GM21390 (cell line): ENCODE measurements around the gene ZNF74.
"Not testable (repeated sequence)": the region's sequence is repeated elsewhere in the genome, so short reads cannot be mapped to it uniquely, and the experiment has no call there.

Experiments used
- ATAC-seq: cut with Tn5 transposase; IDR thresholded peaks from one replicate; pipeline ENCODE4 v1.9.1; 2021; ENCODE audit not compliant: unreplicated experiment

ZNF74 gene

DNA sequence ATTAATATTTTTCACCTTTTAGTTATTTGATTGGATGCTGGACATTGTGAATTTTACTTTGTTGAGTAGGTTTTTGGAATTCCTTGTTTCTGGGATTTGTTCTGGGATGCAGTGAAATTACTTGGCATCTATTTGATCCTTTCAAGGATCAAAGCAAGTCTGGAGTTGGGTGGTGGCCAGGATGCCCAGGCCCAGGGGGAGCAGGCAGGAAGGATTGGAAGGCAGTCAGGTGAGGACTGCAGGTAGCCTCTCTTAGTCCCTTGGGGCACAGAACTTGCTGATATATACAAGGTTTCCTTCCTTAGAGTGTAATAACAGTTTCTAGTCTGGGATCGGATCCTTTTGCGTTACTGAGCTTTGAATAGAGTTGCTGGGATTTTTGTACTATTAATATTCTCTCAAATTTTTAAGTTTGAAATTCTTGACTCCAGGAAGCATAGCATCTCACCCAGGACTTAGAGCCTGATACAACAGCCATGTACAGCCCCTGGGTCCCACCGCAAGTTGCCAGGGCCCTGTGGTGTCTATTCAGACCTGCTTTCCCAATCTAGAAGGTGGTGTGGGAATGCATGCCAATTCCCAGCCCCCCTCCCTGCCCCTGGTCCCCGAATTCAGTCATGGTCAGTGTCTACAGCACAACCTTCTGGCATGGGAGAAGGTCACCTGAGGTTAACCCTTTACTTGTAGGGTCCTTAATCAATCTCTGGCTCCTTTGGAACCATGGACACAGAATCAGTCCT lies 6.1 kb downstream of the ZNF74 start:
- ATAC-seq: no peak

DNA sequence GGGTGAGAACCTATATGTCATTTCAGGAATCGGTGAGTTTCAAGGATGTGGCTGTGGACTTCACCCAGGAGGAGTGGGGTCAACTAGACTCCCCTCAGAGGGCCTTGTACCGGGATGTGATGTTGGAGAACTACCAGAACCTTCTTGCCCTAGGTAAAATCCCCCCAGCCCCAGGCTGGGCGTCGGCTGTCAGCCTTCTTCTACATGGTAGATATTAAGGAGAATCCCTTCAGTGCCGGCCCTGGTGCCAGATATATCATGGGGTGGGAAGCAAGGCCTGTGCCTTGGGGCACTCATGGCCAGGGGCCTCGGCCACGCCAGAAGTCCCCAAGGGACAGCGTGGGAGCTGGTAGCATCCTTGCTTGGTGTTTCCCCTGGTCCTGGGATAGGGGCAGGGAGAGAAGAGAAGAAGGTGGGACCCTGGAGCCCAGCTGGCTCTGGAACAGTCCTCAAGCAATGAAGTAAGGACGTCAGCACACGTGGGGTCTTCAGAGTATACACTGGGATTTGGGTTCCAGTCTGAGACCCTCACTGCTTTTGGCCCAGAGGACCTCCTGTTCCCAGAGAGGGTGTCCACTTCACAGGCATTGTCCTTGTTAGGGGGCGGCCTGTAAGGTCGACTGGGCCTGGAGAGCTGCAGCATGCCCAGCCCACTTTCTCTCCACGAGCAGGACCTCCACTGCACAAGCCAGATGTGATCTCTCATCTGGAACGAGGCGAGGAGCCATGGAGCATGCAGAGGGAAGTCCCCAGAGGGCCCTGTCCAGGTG lies 6.8 kb downstream of the ZNF74 start:
- no peak for ATAC-seq

DNA sequence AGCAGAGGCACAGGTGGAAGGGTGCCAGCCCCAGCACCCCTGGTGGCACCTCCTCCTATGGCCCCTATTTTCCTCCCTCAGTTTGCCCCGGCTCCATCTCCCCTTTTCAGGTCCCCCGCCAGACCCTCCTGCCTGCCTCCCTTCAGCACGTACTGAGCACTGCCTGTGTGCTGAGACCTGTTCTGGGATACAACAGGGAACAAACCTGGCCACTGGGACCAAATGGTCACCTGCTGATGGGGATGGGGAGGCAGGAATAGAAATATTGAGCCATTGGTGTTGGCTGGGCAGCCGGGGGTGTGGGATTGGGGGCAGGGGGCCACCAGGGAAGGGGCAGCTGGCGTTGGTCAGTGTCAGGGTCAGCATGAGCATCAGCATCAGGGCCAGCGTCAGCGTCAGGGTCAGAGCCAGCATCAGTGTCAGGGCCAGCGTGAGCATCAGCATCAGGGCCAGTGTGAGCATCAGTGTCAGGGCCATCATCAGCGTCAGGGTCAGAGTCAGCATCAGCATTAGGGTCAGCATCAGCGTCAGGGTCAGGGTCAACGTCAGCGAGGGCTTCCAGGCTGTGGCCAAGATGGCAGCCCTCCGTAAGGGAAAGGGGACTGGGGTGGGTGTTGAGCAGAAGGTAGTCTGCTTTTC lies 7.5 kb downstream of the ZNF74 start:
- ATAC-seq: no peak

DNA sequence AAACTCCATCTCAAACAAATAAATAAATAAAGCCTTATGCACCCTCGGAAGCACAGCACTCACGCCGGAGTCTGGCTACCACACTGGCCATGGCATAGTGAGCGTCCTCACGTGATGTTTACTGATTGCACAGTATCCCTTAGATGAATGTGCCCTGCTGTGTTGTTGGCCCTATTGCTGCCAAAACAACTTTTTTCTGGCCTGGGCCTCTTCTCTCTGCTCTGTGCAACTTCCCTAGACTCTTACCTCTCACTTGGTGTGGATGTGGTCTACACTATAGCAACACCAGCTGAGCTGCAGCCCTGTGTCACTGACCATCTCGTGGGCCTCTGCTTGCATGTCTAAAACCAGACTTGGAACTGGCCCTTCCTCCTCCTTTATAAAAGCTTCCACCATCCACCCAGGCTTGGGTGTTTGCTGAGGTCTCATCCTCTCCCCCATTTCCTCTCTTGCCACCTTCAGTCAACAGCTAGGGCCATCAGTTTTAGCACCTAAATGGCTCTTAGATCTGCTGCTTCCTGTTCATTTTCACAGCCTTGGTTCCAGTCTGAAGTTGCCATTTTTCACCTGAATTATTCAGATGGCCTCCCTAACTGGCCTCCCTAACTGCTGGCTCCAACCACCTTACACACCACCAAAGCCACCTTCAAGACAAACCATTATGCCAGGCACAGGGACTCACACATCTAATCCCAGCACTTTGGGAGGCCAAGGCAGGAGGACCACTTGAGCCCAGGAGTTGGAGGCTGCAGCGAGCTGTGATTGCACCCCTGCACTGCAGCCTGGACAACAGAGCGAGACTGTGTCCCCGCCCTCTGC lies 9.2 kb downstream of the ZNF74 start:
- no peak for ATAC-seq

DNA sequence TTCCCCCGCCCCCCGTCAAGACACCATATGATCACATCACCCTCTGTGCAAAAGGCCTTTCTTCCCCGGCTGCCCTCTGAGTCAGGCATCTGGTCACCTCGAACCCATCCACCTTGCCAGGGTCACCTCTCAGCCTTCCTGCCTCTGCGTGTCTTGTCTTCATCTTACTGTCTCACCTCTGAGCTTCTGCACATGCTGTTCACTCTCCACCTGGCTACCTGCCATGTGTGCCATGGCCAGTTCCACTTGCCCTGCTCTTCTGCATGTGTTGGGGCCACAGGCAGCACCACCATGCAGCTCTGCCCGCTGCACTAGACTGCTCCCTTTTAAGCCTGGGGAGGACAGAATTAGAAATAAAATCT lies 9.8 kb downstream of the ZNF74 start:
- no peak for ATAC-seq

DNA sequence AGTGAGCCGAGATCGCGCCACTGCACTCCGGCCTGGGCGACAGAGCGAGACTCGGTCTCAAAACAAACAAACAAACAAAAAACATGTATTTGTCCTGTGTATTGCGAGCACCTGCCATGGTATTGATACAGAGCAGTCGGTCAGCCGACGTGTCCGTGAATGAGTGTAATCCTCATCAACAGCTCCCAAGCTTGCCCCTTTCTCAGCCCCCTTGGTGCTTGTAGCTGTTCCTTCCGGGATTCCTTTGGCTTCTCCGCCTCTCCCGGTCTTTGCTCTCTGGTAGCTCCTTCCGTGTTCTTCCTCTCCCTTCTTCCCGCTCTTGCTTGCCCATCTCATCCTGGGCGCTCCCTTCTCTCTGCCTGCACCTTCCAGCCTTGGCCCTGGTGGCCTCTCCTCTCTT lies 10.9 kb downstream of the ZNF74 start:
- ATAC-seq: no peak

DNA sequence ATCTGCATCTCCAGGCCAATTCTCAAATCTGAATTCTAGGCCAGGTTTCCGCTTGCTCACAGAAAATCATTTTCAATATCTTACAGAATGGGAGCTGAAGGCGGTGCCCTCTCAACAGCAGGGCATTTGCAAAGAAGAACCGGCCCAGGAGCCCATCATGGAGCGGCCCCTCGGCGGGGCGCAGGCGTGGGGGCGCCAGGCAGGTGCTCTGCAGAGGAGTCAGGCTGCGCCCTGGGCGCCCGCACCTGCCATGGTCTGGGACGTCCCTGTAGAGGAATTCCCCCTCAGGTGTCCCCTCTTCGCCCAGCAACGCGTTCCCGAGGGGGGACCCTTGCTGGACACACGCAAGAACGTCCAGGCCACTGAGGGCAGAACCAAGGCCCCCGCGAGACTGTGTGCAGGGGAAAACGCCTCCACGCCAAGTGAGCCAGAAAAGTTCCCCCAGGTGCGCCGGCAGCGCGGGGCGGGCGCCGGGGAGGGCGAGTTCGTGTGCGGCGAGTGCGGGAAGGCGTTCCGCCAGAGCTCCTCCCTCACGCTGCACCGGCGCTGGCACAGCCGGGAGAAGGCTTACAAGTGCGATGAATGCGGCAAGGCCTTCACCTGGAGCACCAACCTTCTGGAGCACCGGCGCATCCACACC lies 11.5 kb downstream of the ZNF74 start:
- no peak for ATAC-seq

DNA sequence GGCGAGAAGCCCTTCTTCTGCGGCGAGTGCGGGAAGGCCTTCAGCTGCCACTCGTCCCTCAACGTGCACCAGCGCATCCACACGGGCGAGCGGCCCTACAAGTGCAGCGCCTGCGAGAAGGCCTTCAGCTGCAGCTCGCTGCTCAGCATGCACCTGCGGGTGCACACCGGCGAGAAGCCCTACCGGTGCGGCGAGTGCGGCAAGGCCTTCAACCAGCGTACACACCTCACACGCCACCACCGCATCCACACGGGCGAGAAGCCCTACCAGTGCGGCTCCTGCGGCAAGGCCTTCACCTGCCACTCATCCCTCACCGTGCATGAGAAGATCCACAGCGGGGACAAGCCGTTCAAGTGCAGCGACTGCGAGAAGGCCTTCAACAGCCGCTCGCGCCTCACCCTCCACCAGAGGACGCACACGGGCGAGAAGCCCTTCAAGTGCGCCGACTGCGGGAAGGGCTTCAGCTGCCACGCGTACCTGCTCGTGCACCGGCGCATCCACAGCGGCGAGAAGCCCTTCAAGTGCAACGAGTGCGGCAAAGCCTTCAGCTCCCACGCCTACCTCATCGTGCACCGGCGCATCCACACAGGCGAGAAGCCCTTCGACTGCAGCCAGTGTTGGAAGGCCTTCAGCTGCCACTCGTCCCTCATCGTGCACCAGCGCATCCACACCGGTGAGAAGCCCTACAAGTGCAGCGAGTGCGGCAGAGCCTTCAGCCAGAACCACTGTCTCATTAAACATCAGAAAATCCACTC lies 12.2 kb downstream of the ZNF74 start:
- ATAC-seq: no peak

DNA sequence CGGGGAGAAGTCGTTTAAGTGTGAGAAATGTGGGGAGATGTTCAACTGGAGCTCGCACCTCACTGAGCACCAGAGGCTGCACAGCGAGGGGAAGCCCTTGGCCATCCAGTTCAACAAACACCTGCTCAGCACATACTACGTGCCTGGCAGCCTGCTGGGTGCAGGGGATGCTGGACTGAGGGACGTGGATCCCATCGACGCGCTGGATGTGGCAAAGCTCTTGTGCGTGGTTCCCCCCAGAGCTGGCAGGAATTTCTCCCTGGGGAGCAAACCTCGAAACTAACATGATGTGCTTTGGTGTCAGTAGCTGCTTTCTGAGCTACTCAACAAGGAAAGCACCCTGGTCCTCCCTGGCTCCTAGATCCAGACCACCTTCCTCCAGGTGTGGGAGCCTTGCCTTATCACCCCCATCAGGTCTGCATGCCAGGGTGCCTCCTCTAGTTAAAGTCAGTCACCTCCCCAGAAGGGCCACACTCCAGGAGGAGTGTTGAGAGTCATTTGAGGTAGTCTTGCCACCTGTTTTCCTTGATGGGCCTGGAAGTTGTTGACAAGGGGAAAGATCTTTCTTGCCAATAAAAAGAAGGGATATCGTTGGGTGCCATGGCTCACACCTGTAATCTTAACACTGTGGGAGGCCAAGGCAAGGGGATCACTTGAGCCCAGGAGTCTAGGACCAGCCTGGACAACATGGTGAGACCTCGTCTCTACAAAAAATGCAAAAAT lies 12.9 kb downstream of the ZNF74 start:
- no peak for ATAC-seq

DNA sequence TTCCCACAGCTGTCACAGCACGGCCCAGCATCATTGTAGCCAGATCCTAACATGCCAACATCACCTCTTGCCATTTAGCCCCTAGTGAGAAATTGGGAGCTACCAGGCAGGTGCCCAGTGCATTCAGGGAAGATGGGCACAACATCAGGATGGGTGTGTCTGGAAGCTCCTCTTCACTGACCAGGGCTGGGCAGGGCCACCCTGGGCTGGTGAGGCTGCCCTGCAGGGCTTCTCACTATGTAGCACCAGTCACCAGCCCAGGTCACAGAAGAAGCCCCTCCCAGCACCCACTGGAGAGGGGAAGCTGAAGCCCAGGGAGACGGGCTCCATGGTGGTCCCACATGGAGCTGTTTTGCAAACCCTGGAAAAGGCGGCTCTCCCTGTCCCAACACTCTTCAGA lies 13.9 kb downstream of the ZNF74 start:
- no peak for ATAC-seq

DNA sequence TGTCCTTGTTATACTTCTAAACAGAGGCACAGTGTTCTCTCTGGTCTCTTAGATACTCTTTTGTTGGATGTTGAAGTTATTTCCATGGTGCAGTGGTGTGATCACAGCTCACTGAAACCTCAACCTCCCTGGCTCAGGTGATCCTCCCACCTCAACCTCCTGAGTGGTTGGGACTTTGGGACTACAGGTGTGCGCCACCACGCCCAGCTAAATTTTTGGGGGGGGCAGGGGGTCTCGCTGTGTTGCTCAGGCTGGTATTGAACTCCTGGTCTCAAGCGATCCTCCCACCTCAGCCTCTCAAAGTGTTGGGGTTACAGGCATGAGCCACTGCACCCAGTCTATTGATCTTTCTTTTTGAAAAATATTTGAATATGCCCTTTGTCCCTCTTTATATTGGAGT lies 14.9 kb downstream of the ZNF74 start:
- no peak for ATAC-seq

DNA sequence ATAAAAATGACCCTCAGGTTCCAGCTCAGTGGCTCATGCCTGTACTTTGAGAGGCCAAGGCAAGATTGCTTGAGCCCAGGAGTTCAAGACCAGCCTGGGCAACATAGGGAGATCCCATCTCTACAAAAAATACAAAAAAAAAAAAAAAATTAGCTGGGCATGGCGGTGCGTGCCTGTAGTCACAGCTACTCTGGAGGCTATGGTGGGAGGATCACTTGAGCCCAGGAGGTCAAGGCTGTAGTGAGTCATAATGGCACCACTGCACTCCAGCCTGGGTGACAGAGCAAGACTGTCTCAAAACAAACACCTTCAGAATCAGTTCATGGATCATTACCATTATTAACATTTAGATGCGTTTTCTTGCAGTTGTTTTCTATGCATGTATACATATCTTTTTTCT lies 15.4 kb downstream of the ZNF74 start:
- not testable (repeated sequence) for ATAC-seq

DNA sequence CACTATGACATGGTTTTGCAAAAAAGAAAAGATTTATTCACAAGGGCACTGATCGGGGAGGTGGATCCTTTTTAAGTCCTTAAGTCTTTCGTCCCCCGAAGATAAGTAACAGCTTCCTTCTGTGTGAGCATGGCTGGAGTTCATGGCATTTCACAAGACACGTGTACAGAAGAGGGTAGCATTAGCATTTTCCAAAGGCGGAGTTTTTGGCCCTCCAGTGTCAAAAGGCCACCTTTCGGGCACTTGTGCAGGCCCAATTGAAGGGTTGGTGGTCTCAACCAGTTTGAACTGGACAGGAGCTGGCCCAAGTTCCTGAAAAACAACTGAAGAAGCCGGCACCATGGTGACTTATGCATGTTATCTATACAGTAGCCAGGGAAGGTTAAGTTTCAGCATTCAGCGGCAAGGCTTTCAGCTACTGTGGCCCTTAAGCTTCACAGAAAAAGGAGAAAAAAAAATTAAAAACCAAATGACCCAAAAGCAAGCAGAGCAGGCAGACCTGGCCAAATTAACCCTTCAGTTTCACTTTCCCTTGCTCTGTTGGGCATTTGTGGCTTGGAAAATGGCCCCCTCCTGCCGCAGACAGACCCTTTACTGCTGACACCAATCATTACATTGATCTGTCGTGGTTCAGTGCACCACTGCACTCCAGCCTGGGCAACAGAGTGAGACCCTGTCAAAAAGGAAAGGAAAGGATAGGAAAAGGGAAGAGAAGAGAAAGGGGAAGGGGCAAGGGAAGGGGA lies 18.7 kb downstream of the ZNF74 start:
- no peak for ATAC-seq

DNA sequence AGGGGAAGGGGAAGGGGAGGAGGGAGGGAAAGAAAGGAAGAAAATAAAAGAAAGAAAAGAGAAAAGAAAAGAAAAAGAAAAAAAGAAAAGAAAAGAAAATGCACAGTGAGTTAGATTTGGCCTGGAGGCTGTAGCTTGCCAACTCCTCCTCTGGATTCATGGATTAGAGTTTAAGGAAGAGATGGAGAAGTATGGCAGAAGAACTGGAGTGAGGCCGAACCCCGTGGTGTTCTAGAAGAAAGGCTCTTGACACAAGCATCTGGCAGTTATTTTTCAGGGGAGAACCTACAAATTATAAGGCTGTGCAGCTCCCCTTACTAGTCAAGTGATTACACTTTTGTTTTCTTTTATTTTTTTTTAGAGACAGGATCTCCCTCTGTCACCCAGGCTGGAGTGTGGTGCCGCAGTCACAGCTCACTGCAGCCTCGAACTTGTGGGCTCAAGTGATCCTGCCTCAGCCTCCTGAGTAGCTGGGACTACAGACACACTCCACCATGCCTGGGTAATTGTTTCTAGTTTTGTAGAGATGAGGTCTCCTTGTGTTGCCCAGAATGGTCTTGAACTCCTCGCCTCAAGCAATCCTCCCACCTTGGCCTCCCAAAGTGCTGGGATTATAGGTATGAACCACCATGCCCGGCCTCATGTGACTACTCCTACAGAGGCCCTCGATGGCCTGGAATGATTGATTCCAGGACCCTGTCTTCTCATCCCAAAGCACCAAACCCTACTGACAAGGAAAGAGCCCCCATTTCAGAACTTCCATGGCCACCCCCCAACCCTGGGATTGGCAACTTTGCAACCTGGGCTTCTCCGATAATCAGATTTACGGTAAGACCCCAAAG lies 19.5 kb downstream of the ZNF74 start:
- no peak for ATAC-seq

DNA sequence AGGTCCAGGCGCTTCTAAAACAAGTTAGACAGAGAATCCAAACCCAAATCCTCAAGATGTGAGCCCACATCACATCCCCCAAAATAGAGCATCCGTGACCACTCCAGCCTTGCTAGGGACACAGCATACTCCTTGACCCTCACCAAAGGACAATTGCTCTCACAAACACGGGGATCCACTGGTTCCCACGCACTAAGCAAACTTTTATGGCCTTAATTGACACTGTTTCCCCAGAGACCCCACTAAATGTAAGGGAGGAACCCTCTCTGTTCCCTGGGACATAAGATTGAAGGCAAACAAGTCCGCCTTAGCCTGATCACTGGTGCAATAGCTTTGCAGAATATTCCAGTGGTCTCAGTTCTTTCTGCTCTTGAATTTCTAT lies 20.1 kb downstream of the ZNF74 start:
- no peak for ATAC-seq

DNA sequence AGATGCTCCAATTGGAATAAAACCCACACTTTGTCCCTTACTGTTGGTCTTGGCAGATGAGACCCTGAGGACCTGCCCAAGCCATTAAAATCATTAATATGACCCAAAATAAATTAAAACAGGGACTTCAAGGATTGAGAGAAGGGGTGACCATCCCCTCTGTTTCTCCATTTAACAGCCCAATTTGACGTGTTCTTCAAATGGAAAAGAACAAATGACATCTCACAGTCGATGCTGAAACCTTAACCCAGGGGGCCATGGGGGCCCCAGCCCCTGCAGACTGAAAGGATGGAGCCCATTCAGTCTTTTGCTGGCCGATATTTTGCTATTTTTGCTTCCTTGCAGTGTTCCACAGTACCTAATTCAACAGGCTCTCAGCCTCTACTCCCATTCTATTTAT lies 20.5 kb downstream of the ZNF74 start:
- ATAC-seq: no peak

DNA sequence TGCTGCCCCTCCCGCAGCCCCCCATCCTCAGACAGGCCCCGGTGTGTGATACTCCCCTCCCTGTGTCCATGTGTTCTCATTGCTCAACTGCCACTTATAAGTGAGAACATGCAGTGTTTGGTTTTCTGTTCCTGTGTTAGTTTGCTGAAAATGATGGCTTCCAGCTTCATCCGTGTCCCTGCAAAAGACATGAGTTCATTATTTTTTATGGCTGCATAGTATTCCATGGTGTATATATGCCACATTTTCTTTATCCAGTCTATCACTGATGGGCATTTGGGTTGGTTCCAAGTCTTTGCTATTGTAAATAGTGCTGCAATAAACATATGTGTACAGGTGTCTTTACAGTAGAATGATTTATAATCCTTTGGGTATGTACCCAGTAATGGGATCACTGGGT lies 21.3 kb downstream of the ZNF74 start:
- not testable (repeated sequence) for ATAC-seq

DNA sequence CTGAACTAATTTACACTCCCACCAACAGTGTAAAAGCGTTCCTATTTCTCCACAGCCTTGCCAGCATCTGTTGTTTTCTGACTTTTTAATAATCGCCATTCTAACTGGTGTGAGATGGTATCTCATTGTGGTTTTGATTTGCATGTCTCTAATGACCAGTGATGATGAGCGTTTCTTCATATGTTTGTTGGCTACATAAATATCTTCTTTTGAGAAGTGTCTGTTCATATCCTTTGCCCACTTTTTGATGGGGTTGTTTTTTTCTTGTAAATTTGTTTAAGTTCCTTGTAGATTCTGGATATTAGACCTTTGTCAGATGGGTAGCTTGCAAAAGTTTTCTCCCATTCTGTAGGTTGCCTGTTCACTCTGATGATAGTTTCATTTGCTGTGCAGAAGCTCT lies 21.7 kb downstream of the ZNF74 start:
- not testable (repeated sequence) for ATAC-seq
